HCT116 (cell line): Measurements from ENCODE around the gene CLK1. TPM values are rescaled to one million over a fixed set of nuclear protein-coding genes. Genes with fewer than 3 reads are reported as not detected.
"Not testable (repeated sequence)": the region's sequence is repeated elsewhere in the genome, so short reads cannot be mapped to it uniquely, and the experiment has no call there.

ENCODE experiments used
- ATAC-seq: fragments of 200-7000 bp; cut with Tn5 transposase; 2 replicates; pipeline ENCODE4 v1.9.1; 2020; ENCODE audit warnings: mild to moderate bottlenecking, moderate library complexity
- BruUV-seq: library from RNA; stranded (reverse); fragments of 400-500 nt; replicated peaks from 2 replicates; lab custom pipeline; 2021; lab: Mats Ljungman, UMichigan
- CTCF ChIA-PET: fragments of 300-600 bp; sonication (Branson Sonifier 250); formaldehyde crosslinking; loops from one replicate; lab custom pipeline; 2021; ENCODE audit warnings: antibody characterized with exemption; lab: Charles Lee
- POLR2A ChIA-PET: fragments of 300-600, 350-600 bp; sonication (Branson Sonifier 250); formaldehyde crosslinking; loops from one replicate; lab custom pipeline; 2021; ENCODE audit warnings: antibody characterized with exemption; lab: Charles Lee
- RAD21 ChIA-PET, 2 experiments: fragments of 300-600 bp; sonication (Branson Sonifier 250); formaldehyde crosslinking; loops; one replicate each; lab custom pipeline; 2023; ENCODE audit warnings: low total read pairs in 2 of 2; ENCODE audit not compliant: uncharacterized antibody in 2 of 2, unreplicated experiment in 2 of 2, low non-redundant PET in 1 of 2; lab: Charles Lee
- DNase-seq: peaks from one replicate; pipeline ENCODE4 v3.0.0-alpha.2; 2010; ENCODE audit warnings: low read depth, low spot score
- H2AFZ ChIP-seq: fragments of 200-600 bp; shearing (Covaris generic), sonication (generic); 2 replicates; pipeline ENCODE4 v1.6.1; 2017; ENCODE audit warnings: low read depth, mixed run types, mixed read lengths, antibody characterized with exemption, low read length; ENCODE audit not compliant: poor library complexity, severe bottlenecking
- H3K27ac ChIP-seq: 2 replicates; pipeline ENCODE4 v1.5.1; 2012; ENCODE audit warnings: low read depth, low read length
- H3K27me3 ChIP-seq: fragments of 200-600 bp; sonication (generic); 2 replicates; pipeline ENCODE4 v1.6.1; 2016; ENCODE audit warnings: mixed run types, low read length, mixed read lengths; ENCODE audit not compliant: insufficient read depth
- H3K36me3 ChIP-seq, 2 experiments: fragments of 200-500 bp in 1 of 2; fragments of 200-600 bp in 1 of 2; sonication (Bioruptor generic) in 1 of 2; sonication (generic) in 1 of 2; 2 replicates each; pipeline versions ENCODE4 v1.5.1 to v1.6.1; 2014 to 2016; ENCODE audit warnings: low read length in 2 of 2, inconsistent platforms in 1 of 2, mixed read lengths in 1 of 2, mixed run types in 1 of 2; ENCODE audit not compliant: insufficient read depth in 2 of 2, control insufficient read depth in 1 of 2
- H3K4me1 ChIP-seq, 2 experiments: fragments of 200-600 bp in 1 of 2; sonication (generic) in 1 of 2; 2 replicates each; pipeline versions ENCODE4 v1.5.1 to v1.6.1; 2012 to 2017; ENCODE audit warnings: low read length in 2 of 2, inconsistent platforms in 1 of 2, mild to moderate bottlenecking in 1 of 2, mixed read lengths in 1 of 2, mixed run types in 1 of 2, moderate library complexity in 1 of 2; ENCODE audit not compliant: insufficient read depth in 2 of 2, control insufficient read depth in 1 of 2
- H3K4me2 ChIP-seq: fragments of 200-600 bp; sonication (generic); 2 replicates; pipeline ENCODE4 v1.6.1; 2017; ENCODE audit warnings: mixed run types, low read length, mixed read lengths
- H3K4me3 ChIP-seq, 2 experiments: fragments of 200-600 bp in 1 of 2; sonication (generic) in 1 of 2; replicated peaks in 1 of 2; 2 replicates each; pipeline ENCODE4 v1.5.1; 2011 to 2016; ENCODE audit warnings: low read length in 2 of 2, control low read depth in 1 of 2, low read depth in 1 of 2, mild to moderate bottlenecking in 1 of 2, mixed read lengths in 1 of 2, mixed run types in 1 of 2
- H3K79me2 ChIP-seq: fragments of 200-600 bp; sonication (generic); 2 replicates; pipeline ENCODE4 v1.6.1; 2017; ENCODE audit warnings: mild to moderate bottlenecking, mixed run types, low read length, moderate library complexity, mixed read lengths; ENCODE audit not compliant: insufficient read depth
- H3K9ac ChIP-seq: fragments of 200-600 bp; sonication (generic); 2 replicates; pipeline ENCODE4 v1.6.1; 2016; ENCODE audit warnings: low read length, mixed read lengths
- H3K9me2 ChIP-seq: fragments of 200-600 bp; sonication (generic), shearing (Covaris generic); 2 replicates; pipeline ENCODE4 v1.6.1; 2017; ENCODE audit warnings: mixed run types, mild to moderate bottlenecking, moderate library complexity; ENCODE audit not compliant: insufficient read depth
- H3K9me3 ChIP-seq, 2 experiments: fragments of 200-500 bp in 1 of 2; fragments of 200-600 bp in 1 of 2; sonication (Bioruptor generic) in 1 of 2; sonication (generic) in 1 of 2; 2 replicates each; pipeline ENCODE4 v1.6.1; 2014 to 2017; ENCODE audit warnings: low read length in 2 of 2, mixed read lengths in 2 of 2, inconsistent platforms in 1 of 2, low read depth in 1 of 2, mild to moderate bottlenecking in 1 of 2, mixed run types in 1 of 2, moderate library complexity in 1 of 2; ENCODE audit not compliant: control insufficient read depth in 1 of 2, insufficient read depth in 1 of 2
- H4K20me1 ChIP-seq: fragments of 200-600 bp; sonication (generic), shearing (Covaris generic); 2 replicates; pipeline ENCODE4 v1.6.1; 2017; ENCODE audit warnings: mixed run types, mild to moderate bottlenecking, moderate library complexity; ENCODE audit not compliant: insufficient read depth
- intact Hi-C: fragments of 100-400 bp; cut with micrococcal nuclease; formaldehyde crosslinking; loops from 2 replicates; pipeline ENCODE4 v1.10.0; 2022
- total RNA-seq: library from RNA; stranded (reverse); gene quantifications from one replicate; pipeline ENCODE4 v1.2.1, GENCODE V29; 2021; ENCODE audit not compliant: unreplicated experiment
- TF ChIP-seq, protein P1 (sequence below): IDR thresholded peaks from 2 replicates; pipeline ENCODE4 v1.6.1; 2012; ENCODE audit warnings: low read depth

CLK1 gene
- total RNA-seq, 1 experiment from 2014 or later: 49.1 TPM

DNA sequence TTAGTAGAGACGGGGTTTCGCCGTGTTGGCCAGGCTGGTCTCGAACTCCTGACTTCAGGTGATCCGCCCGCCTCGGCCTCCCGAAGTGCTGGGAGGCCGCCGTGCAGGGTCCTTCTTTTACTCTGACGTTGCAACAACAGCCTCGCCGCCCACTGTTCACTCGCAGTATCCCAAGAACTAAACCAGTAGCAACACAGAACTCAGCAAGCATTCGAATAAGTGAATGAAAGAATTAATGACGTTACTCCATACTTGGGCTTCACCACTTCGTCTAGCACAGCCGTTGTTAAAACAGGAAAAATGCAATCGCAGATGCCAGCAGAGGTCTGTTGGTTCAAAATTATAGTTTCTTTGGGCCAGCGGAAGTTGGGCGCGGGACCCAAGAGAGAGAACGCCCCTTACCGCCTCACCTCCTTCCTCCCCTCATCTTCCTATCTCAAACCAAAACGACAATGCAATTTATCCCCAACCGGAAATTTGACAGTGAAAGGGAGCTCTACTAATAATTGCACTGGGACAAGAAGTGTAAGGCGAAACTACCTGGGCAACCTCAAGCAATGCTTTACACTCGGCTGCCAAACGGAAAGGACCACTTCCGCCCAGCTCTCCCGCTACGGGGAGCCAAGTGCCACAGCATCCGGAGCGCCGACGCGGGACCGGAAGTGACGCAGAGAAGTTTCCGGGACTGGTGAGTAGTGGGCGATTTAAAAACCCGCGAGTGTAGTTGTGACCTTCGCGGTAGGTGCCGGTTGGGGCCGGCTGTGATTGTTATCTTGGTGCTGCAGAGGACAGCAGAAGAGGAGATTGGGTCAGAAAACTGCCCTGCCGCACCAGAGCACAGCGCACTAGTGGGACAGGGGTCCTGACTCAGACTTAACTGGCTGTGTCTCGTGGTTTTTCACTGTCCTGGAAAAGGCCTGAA lies 24.5 kb upstream of the CLK1 start, which contains the start of the genes NIF3L1 and PPIL3 (continued):
- TF ChIP-seq, protein P1, sequence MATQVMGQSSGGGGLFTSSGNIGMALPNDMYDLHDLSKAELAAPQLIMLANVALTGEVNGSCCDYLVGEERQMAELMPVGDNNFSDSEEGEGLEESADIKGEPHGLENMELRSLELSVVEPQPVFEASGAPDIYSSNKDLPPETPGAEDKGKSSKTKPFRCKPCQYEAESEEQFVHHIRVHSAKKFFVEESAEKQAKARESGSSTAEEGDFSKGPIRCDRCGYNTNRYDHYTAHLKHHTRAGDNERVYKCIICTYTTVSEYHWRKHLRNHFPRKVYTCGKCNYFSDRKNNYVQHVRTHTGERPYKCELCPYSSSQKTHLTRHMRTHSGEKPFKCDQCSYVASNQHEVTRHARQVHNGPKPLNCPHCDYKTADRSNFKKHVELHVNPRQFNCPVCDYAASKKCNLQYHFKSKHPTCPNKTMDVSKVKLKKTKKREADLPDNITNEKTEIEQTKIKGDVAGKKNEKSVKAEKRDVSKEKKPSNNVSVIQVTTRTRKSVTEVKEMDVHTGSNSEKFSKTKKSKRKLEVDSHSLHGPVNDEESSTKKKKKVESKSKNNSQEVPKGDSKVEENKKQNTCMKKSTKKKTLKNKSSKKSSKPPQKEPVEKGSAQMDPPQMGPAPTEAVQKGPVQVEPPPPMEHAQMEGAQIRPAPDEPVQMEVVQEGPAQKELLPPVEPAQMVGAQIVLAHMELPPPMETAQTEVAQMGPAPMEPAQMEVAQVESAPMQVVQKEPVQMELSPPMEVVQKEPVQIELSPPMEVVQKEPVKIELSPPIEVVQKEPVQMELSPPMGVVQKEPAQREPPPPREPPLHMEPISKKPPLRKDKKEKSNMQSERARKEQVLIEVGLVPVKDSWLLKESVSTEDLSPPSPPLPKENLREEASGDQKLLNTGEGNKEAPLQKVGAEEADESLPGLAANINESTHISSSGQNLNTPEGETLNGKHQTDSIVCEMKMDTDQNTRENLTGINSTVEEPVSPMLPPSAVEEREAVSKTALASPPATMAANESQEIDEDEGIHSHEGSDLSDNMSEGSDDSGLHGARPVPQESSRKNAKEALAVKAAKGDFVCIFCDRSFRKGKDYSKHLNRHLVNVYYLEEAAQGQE: no peak
- TF ChIP-seq, all 23 proteins: peak for 11

DNA sequence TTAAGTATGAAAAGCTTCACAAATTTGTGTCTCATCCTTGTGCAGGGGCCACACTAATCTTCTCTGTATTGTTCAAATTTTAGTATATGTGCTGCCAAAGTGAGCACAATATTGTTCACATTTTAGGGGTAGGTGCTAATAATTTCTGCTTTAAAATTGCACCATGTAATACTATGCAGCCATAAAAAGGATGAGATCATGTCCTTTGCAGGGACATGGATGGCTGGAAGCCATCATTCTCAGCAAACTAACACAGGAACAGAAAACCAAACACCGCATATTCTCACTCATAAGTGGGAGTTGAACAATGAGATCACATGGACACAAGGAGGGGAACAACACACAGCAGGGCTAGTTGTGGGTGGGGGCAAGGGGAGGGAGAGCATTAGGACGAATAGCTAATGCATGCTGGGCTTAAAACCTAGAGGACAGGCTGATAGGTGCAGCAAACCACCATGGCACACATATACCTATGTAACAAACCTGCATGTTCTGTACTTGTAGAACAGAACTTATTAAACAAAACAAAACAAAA lies 17.3 kb upstream of the CLK1 start:
- peaks cover 12% of the 10 kb centered on the region for H3K79me2 ChIP-seq
- CTCF ChIA-PET, H3K4me2 ChIP-seq, H3K27ac ChIP-seq, ATAC-seq, H2AFZ ChIP-seq, intact Hi-C loops, BruUV-seq, H3K9me2 ChIP-seq, H3K27me3 ChIP-seq, H3K4me1 ChIP-seq, RAD21 ChIA-PET, H3K4me3 ChIP-seq, H3K9me3 ChIP-seq, H3K9ac ChIP-seq, DNase-seq, H4K20me1 ChIP-seq: not testable (repeated sequence)
- POLR2A ChIA-PET: interaction anchor here (0.6 kb wide), 1 partner anchor 53 kb away, joined by 3 read pairs; no protein-coding TSS in a partner anchor
- peaks cover 31 to 33% of the 10 kb centered on the region in 2 experiments for H3K36me3 ChIP-seq
